ENCODE results near the gene ADARB2.

GRCh38 chr10:1577373-1577770, 160.0 kb downstream of the ADARB2 start:
- TF ChIP-seq CTCF (IDR thresholded peaks at IDR 0.05) (no peak), POLR2A (IDR thresholded peaks at IDR 0.05) (no peak)

Measured in testis (tissue), 2 donors.